Cerebellar nuclear complex (tissue), 1 donor: ENCODE data around the gene BCKDHB.
A peak's percentile ranks its signal among the peaks of the same experiment; 100 is the strongest.

Experiments used
- DNase-seq, 2 experiments: peaks; one replicate each; lab custom pipeline; 2025; lab: John Stamatoyannopoulos, UW

Gene BCKDHB

GRCh38 chr6:80151635-80152034 lies 45.2 kb downstream of the BCKDHB start:
- no peak for DNase-seq

DNA sequence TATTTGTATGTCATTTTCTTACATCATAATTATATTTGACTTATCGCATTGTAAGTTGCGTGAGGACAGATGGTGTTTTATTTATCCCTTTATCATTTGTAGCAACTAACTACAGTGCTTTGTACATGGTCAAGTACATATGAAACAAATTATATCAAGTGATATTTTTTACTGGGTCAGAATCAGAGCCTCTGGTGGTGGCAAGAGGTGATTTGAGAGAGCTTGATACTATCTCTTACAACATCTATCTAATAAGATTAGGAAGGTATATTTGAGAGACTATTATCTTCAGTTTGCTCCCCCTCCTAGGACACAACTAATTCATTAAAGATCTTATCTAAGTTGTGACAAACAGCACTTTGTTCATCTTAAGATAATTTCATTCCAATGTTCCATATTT lies 47.7 kb downstream of the BCKDHB start:
- no peak for DNase-seq

DNA sequence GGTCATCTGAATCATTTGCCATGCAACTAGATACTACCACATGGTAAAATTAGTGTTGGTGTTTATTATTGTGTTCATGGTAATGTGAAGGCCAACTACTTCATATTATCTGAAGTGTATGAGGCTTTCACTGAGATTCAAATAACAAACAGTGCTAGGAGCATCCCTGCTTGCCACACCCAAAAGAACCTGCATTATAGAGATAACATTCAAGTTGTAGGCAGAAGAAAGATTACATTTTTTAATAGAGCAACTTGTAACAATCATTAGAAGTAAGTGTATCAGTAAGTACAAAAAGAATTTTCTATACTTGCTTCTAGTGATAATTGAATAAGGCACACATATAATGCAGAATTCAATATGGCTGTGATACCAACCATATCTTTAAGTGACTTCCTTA lies 49.8 kb downstream of the BCKDHB start:
- no peak for DNase-seq

GRCh38 chr6:80158478-80158989 lies 52.1 kb downstream of the BCKDHB start:
- no peak for DNase-seq

DNA sequence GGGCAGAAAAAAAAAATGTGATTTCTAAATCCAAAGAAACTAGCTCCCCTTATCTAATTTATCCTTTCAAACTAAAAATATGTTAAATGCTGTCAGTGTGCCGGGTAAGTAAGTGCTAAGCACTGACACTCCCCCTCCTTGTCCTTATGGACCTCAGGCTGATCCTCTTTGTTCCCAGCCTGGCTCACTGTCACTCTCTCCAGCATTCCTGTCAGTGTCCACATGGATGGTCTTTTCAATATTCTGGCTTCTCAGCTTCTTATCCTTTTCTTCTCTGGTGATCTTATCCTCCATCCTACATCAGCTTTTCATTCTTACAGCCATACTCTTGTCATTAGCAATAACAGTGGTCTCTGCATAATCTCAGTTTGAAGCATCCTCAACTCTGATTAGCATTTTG lies 55.0 kb downstream of the BCKDHB start:
- no peak for DNase-seq

GRCh38 chr6:80163754-80164187 lies 57.3 kb downstream of the BCKDHB start:
- DNase-seq: no peak

DNA sequence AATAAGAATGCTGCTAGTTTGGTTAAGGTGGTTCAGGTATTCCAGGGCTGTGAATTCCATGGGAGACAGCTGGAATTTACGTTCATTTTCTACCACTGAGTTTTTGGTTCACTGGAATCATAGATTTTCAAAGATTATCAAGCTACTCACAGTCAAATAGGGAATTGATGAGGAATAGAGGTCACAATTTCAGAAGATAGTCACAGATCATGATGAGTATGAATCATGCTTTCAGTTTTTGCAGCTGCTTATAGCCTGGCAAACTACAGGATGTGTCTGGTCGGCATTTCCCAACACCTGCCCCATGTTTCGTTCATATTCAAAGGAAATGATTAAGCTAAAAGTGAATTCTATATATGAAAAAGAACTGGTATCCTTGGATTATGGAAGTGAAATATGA lies 58.7 kb downstream of the BCKDHB start:
- no peak for DNase-seq

GRCh38 chr6:80165819-80166218 lies 59.3 kb downstream of the BCKDHB start:
- DNase-seq: no peak

DNA sequence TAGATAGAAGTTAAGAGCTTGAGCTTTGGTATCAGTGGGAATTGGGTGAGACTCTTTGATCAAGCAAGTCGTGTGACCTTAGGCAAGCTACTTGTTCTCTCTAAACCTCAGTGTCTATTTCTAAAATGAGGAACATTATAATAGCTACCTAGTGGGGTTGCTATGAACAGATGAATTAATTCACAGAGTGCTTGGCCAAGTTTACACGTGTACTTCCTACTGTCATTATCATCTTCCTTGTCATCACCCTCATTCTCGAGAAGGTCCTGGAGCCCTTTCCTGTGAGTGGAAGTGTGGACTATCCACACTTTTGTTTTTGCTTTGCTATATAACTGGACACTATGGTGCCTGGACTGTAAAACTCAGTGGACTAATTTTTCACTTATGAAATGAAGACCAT lies 64.0 kb downstream of the BCKDHB start:
- DNase-seq: no peak

DNA sequence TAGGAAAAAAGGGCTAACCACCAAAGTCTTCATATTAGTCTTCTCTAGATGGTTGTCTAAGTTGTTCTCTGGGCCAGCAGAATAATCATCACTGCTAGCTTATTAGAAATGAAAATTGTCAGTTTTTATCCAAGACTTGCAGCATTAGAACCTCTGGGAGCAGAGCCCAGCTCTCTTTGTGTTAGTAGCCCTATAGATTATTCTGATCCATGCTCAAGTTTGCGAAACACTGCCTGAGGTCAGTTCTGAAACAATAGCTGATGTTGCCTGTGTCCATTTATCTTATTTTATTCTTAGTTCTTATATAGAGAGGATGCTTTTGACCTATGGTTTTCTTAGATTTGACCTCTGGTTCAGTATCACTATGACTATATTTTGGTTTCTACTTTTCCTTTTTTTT lies 66.9 kb downstream of the BCKDHB start:
- no peak for DNase-seq

- no peak for DNase-seq
These were observed 68.6 kb downstream of the BCKDHB start for GRCh38 chr6:80174900-80175572.

GRCh38 chr6:80179695-80180094 lies 73.2 kb downstream of the BCKDHB start:
- no peak for DNase-seq

GRCh38 chr6:80181352-80182081 lies 75.0 kb downstream of the BCKDHB start:
- no peak for DNase-seq

DNA sequence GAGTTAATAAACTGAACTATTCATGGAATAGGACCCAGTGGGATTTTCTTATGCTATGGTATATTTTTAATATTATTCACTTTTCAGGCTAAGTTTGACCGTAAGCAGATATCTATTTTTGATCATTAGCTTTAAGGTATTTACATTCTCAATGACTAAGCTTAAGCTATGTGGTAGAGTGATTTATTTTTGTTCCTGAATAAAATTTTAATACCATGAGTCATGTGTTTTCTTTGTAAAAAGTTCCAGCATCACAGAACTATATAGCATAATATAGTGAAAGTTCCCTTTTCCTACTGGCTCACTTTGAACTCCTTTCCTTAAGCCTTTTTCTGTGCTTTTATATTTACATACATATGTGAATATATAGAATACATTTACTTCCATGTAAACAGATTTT lies 75.8 kb downstream of the BCKDHB start:
- DNase-seq: no peak

DNA sequence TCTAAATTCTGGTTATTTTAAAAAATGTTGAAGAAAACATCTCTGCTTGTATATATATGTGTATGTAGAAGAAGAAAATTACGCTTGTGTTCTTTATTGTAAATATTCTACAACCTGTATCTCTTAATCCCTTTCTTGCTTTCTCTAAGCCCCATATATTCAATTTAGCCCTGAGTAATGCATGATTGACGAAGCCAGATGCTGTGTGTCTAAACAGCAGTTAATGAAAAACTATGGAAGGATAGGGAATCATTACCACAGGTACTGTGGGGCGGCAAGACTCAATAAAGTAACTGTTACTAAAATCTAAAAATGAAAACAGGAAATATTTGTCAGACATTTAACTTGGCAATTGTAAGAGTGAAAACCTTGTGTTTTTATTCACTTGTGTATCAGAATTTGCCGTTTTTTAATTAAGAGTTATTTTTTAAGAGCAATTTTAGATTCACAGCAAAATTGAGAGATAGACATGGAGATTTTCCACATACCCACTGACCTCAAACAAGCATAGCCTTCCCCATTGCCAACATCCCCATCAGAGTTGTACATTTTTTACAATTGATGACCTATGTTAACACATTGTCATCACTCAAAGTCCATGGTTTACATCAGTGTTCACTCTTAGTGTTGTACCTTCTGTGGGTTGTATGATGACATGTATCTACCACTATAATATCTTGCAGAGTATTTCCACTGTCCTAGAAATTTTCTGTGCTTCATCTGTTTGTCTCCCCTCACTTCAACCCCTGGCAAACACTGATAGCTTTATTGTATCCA lies 76.7 kb downstream of the BCKDHB start:
- no peak for DNase-seq

GRCh38 chr6:80185492-80185891 lies 79.0 kb downstream of the BCKDHB start:
- DNase-seq: no peak

DNA sequence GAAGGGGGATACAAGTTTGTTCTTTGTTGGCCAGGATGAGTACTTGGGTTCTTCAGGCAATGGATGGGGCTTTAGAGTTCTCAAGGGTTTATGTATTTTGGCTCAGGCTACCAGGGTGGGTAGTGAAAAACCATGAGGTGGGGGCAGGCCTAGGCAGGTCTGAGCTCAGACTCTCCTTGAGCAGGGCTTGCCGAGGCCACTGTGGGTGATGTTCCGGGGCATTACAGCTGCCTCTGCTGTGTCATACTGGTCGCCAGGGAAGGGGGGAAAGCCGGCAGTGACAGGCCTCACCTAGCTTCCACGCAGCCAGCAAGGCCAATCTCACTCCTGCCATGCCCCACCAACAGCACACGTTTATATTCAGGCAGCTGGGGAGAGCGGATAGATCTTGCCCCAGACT lies 79.6 kb downstream of the BCKDHB start:
- DNase-seq: no peak

GRCh38 chr6:80196906-80197305 lies 90.4 kb downstream of the BCKDHB start:
- no peak for DNase-seq

- peak in 1 of 2 experiments; percentile 0 for DNase-seq
These were observed 91.0 kb downstream of the BCKDHB start for GRCh38 chr6:80197474-80197873.

GRCh38 chr6:80197986-80198385 lies 91.5 kb downstream of the BCKDHB start:
- no peak for DNase-seq

DNA sequence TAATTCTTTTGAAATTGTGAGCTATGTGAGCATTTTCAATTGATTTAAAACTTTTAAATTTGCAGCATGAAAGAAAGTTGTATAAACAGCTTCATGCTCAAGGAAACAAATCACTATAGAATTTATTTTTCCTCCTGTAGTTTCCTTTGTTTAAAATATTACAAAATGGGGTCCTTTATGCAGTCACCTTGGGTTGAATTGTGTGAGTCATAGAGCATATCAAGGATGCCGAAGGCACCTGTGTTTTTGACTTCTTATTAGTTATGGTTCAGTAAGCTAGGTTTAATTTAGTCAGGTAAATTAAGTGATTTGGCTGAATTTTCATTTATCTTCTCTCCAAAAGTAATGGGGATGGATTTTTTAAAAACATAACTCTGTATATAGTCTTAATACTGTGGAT lies 96.8 kb downstream of the BCKDHB start:
- no peak for DNase-seq

DNA sequence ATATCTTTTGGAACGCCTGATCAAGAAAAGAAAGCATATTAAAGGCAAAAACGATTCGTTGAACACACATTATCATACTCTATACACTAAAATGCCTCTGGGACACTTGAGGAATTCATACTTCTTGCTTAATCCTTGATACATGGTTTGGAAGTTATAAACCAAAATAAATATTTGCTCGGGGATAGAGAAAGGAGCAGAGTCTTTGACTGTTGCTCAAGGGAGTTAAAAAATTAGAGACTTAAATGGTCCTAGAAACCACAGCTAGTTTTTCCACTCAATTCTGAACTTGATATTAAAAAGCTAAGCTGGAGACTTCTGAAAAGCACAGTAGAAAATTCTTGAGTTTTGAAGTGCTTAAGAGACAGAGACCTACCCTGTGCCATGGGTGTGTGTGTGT lies 98.9 kb downstream of the BCKDHB start:
- no peak for DNase-seq

DNA sequence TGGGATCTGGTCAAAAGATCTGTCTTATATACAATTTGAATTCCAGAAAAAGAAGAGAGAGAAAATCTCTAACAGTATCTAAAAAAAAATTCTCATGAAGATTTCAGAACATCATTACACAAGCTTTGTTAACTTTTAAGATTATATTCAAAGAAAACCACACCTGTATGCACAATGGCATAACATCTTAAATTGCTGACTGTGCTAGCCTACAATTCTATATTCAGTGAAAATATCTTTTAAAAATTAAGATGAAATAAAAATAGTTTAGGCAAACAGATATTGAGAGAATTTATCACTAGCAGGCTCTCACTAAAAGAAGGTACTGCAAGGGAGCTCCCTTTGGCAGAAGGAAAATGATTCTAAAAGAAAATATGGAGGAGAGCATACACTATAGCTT lies 100.3 kb downstream of the BCKDHB start:
- no peak for DNase-seq
